ENCODE data around the gene C13orf46.

Gene C13orf46

DNA sequence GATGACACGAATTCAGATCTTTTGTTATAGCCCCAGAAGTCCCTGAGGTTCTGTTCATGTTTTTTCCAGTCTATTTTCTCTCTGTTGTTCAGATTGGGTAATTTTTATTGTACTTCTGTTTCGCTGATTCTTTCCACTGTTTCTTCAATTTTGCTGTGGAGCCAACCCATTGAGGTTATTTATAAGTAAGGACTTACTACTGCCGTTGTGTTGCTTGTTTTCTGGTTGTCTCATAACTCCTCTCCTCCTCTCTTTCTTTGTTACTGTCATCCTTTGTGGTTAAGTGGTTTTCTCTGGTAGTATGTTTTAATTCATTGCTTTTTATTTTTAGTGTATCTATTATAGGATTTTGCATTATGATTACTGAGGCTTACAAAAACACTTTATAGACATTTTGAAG is 61.3 kb downstream of the C13orf46 start:
- H3K36me3 Mint-ChIP-seq (ENCODE audit: low read depth): no peaks in the 10 kb centered on the region
- H3K9me3 Mint-ChIP-seq: no peaks in the 10 kb centered on the region
- no peak for DNase-seq (ENCODE audit: low spot score)
- H3K27me3 Mint-ChIP-seq (ENCODE audit: low read depth): peaks cover 54% of the 10 kb centered on the region
- no peak overlapping the region for H3K27ac Mint-ChIP-seq
- no peak overlapping the region for H3K4me3 Mint-ChIP-seq
- H3K4me1 Mint-ChIP-seq (ENCODE audit: low read depth): peaks cover 2% of the 10 kb centered on the region

DNA sequence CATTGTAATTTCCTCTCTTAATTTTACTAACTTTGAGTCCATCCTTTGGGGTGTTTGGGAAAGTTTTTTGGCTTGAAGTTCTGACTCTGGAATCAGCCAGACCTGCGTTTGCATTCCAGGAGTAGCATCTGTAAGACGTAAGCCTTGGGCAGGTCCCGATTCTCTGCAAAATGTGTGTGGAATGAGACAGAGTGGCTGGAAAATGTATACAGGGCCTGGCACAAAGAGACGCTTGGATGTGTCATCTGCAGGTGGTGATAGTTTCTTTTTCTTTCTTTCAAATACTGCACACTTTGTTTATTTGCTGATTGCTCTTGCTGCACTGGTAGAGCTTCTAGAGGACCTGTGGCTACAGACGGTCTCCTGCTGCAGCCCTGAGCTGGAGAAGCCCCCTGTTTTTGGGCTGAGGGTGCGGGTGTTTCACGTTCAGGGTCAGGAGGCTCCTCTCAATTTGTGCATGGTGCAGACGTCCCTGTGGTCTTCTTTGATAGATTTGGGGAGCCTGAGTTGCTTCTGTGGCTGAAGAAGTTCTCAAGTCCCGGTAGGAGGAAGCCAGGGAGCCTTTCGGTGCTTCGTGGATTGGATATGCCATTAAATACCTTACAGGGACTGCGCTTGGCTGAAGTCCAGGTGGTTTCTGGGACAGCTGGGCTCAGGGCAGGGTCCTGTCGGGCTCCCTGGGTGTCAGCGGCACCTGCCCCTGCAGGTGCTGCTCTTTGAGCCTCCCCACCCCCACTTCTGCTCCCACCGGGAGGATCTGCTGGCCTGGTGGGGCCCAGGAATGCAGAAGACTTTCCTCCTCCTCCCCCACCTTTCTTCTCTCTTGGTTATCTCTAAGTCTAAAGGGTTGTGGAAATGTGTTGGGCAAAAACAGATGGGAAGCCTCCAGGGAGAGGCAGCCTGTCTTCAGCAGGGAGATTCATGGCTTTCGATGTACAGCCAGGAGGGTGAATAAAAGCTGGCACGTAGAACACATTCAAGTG is 66.0 kb downstream of the C13orf46 start:
- Mint-ChIP-seq H3K9me3 (no peaks in the 10 kb centered on the region), H3K36me3 (ENCODE audit: low read depth) (no peaks in the 10 kb centered on the region), H3K4me3 (no peak overlapping the region), H3K27me3 (ENCODE audit: low read depth) (peaks cover 51% of the 10 kb centered on the region), H3K4me1 (ENCODE audit: low read depth) (peaks cover 2% of the 10 kb centered on the region), H3K27ac (no peak overlapping the region)
- no peak for DNase-seq (ENCODE audit: low spot score)

DNA sequence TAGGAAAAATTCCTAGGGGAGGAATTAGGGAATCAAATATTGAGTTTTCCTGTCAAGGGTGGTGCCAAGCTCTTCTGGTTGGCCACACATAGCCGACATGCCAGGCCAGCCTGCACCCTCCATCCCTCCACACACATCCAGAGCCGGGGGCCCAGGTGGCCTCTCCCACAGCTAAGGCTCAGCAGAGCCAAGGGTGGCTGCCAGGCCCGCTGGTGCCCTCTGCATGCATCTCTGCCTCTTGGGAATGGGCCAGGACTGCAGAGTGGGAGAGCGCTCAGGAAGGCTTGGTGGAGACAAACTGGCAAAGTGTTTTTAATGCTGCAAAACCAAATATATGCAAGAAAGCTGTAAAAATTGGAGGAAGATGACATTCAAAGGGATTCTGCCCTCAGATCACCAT is 67.3 kb downstream of the C13orf46 start:
- Mint-ChIP-seq H3K9me3 (no peaks in the 10 kb centered on the region), H3K4me1 (ENCODE audit: low read depth) (no peaks in the 10 kb centered on the region), H3K4me3 (no peak overlapping the region), H3K36me3 (ENCODE audit: low read depth) (no peaks in the 10 kb centered on the region), H3K27ac (no peak overlapping the region), H3K27me3 (ENCODE audit: low read depth) (peaks cover 42% of the 10 kb centered on the region)
- DNase-seq (ENCODE audit: low spot score): no peak

- H3K9me3 Mint-ChIP-seq: no peaks in the 10 kb centered on the region
- no peak overlapping the region for H3K4me3 Mint-ChIP-seq
- peaks cover 36% of the 10 kb centered on the region for H3K27me3 Mint-ChIP-seq (ENCODE audit: low read depth)
Observed at GRCh38 chr13:113905942-113906341, 67.9 kb downstream of the C13orf46 start.

GRCh38 chr13:113905018-113905417 is 68.9 kb downstream of the C13orf46 start:
- Mint-ChIP-seq H3K4me1 (ENCODE audit: low read depth) (no peaks in the 10 kb centered on the region), H3K4me3 (no peak overlapping the region), H3K9me3 (no peaks in the 10 kb centered on the region), H3K36me3 (ENCODE audit: low read depth) (no peaks in the 10 kb centered on the region), H3K27ac (no peak overlapping the region), H3K27me3 (ENCODE audit: low read depth) (peaks cover 27% of the 10 kb centered on the region)
- no peak for DNase-seq (ENCODE audit: low spot score)

More at GRCh38 chr13:113905942-113906341, 67.9 kb downstream of the C13orf46 start:
- Mint-ChIP-seq H3K36me3 (ENCODE audit: low read depth) (no peaks in the 10 kb centered on the region), H3K4me1 (ENCODE audit: low read depth) (no peaks in the 10 kb centered on the region), H3K27ac (no peak overlapping the region)
- DNase-seq (ENCODE audit: low spot score): no peak

DNA sequence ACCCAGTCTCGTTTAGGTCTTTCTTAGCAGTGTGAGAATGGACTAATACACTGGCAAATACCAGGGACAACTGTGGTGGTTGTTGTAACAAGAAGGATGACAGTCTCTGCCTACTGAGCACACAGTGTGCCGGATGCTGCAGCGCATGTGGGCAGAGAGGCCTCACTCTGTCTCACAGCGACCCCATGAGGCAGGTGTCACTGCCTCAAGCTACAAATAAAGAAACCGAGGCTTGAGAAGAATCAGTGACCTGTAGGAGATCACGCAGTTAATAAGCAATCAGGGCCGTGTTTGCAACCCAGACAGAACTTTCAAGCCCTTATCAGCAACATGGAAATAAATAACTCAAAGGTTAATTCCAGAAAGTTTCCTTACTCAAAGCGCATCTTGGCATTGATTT is 69.5 kb downstream of the C13orf46 start:
- Mint-ChIP-seq H3K4me1 (ENCODE audit: low read depth) (no peaks in the 10 kb centered on the region), H3K9me3 (no peaks in the 10 kb centered on the region), H3K4me3 (no peak overlapping the region), H3K27ac (no peak overlapping the region), H3K27me3 (ENCODE audit: low read depth) (peaks cover 22% of the 10 kb centered on the region), H3K36me3 (ENCODE audit: low read depth) (no peaks in the 10 kb centered on the region)
- DNase-seq (ENCODE audit: low spot score): no peak

- DNase-seq (ENCODE audit: low spot score): no peak
- H3K4me1 Mint-ChIP-seq (ENCODE audit: low read depth): no peaks in the 10 kb centered on the region
- H3K27me3 Mint-ChIP-seq (ENCODE audit: low read depth): peaks cover 17% of the 10 kb centered on the region
- H3K4me3 Mint-ChIP-seq: no peak overlapping the region
- no peaks in the 10 kb centered on the region for H3K9me3 Mint-ChIP-seq
- no peaks in the 10 kb centered on the region for H3K36me3 Mint-ChIP-seq (ENCODE audit: low read depth)
- H3K27ac Mint-ChIP-seq: no peak overlapping the region
Observed at GRCh38 chr13:113903912-113904311, 70.0 kb downstream of the C13orf46 start.

All from T-helper 2 cell treated with Interferon-gamma antibody and Interleukin-4, amounts not matched to agents 5 μg/mL and 100 μg/mL, for 36 hours (primary cell).